Colonic mucosa (tissue), 4 donors: ENCODE results near the gene SHISAL1. TPM values are rescaled to one million over a fixed set of nuclear protein-coding genes. Genes with fewer than 3 reads are reported as not detected.

Experiments used
- DNase-seq: peaks from one replicate; pipeline ENCODE4 v3.0.0-alpha.2; 2020
- H3K27ac ChIP-seq: fragments of 200-600 bp; one replicate; pipeline ENCODE4 v1.8.0; 2021
- H3K27me3 ChIP-seq: fragments of 200-600 bp; one replicate; pipeline ENCODE4 v1.8.0; 2021
- H3K36me3 ChIP-seq: fragments of 200-600 bp; one replicate; pipeline ENCODE4 v1.8.0; 2021
- H3K4me1 ChIP-seq: fragments of 200-600 bp; one replicate; pipeline ENCODE4 v1.8.0; 2021; ENCODE audit warnings: mild to moderate bottlenecking
- H3K4me3 ChIP-seq: fragments of 200-600 bp; one replicate; pipeline ENCODE4 v1.8.0; 2021
- H3K9ac ChIP-seq, 2 donors: one replicate each; pipeline ENCODE4 v1.7.0; 2013; ENCODE audit warnings: control low read depth in 2 of 2, low read depth in 2 of 2, low read length in 2 of 2
- H3K9me3 ChIP-seq: fragments of 200-600 bp; one replicate; pipeline ENCODE4 v1.8.0; 2021
- CTCF ChIP-seq: fragments of 200-600 bp; IDR thresholded peaks from one replicate; pipeline ENCODE4 v1.8.0; 2022; ENCODE audit warnings: antibody characterized with exemption, mild to moderate bottlenecking
- intact Hi-C: fragments of 100-400 bp; cut with DNase I; formaldehyde crosslinking; loops from one replicate; pipeline ENCODE4 v1.14.1; 2022
- total RNA-seq, 2 donors: library from RNA; stranded (reverse); fragmentation: NEBNext Ultra II Directional in 1 of 2; extraction: Animal tissue kit (Norgen Biotek cat#: 25700) in 1 of 2; gene quantifications; one replicate each; pipeline ENCODE4 v1.2.1, GENCODE V29; 2021
- donor health status: healthy.
- donor health status: DM: no; HTN: no; CAD: no.
- donor health status: DM: no; HTN: no; CAD: no.

The SHISAL1 gene
- total RNA-seq, 2 donors from 2014 or later, result 0.27 to 6.6 TPM

- no peak overlapping the region for H3K4me3 ChIP-seq
- no peak for TF ChIP-seq CTCF
- H3K36me3 ChIP-seq, result no peaks in the 10 kb centered on the region
- no peak for DNase-seq
- no peak overlapping the region for H3K9ac ChIP-seq
- H3K4me1 ChIP-seq, result no peaks in the 10 kb centered on the region
- no peaks in the 10 kb centered on the region for H3K9me3 ChIP-seq
- H3K27me3 ChIP-seq, result no peaks in the 10 kb centered on the region
- no peak overlapping the region for H3K27ac ChIP-seq
- intact Hi-C loops, result no loop called here
Measured at GRCh38 chr22:44217346-44217745, 95.4 kb downstream of the SHISAL1 start.

GRCh38 chr22:44215287-44215686 is 97.5 kb downstream of the SHISAL1 start:
- DNase-seq, result no peak
- H3K27me3 ChIP-seq, result no peaks in the 10 kb centered on the region
- no peak overlapping the region for H3K27ac ChIP-seq
- no peaks in the 10 kb centered on the region for H3K36me3 ChIP-seq
- H3K9ac ChIP-seq, result no peak overlapping the region
- TF ChIP-seq CTCF, result no peak
- H3K4me1 ChIP-seq, result no peaks in the 10 kb centered on the region
- intact Hi-C loops, result no loop called here
- no peak overlapping the region for H3K4me3 ChIP-seq
- no peaks in the 10 kb centered on the region for H3K9me3 ChIP-seq

GRCh38 chr22:44214764-44215163 is 98.0 kb downstream of the SHISAL1 start:
- H3K27ac ChIP-seq, result no peak overlapping the region
- TF ChIP-seq CTCF, result no peak

GRCh38 chr22:44214187-44214586 is 98.6 kb downstream of the SHISAL1 start:
- H3K9me3 ChIP-seq, result no peaks in the 10 kb centered on the region
- no peak overlapping the region for H3K27ac ChIP-seq
- H3K36me3 ChIP-seq, result no peaks in the 10 kb centered on the region
- no peak for DNase-seq
- H3K4me1 ChIP-seq, result no peaks in the 10 kb centered on the region
- intact Hi-C loops, result no loop called here
- H3K27me3 ChIP-seq, result no peaks in the 10 kb centered on the region
- H3K4me3 ChIP-seq, result no peak overlapping the region
- TF ChIP-seq CTCF, result no peak
- H3K9ac ChIP-seq, result no peak overlapping the region

More at GRCh38 chr22:44214764-44215163, 98.0 kb downstream of the SHISAL1 start:
- no peak overlapping the region for H3K9ac ChIP-seq
- intact Hi-C loops, result no loop called here
- H3K4me1 ChIP-seq, result no peaks in the 10 kb centered on the region
- no peak overlapping the region for H3K4me3 ChIP-seq
- no peaks in the 10 kb centered on the region for H3K9me3 ChIP-seq
- no peaks in the 10 kb centered on the region for H3K27me3 ChIP-seq
- H3K36me3 ChIP-seq, result no peaks in the 10 kb centered on the region
- no peak for DNase-seq

- H3K4me3 ChIP-seq, result no peak overlapping the region
- no peaks in the 10 kb centered on the region for H3K27me3 ChIP-seq
- no peak for TF ChIP-seq CTCF
- no peaks in the 10 kb centered on the region for H3K9me3 ChIP-seq
- no peak overlapping the region for H3K9ac ChIP-seq
- DNase-seq, result no peak
- no peaks in the 10 kb centered on the region for H3K4me1 ChIP-seq
- H3K27ac ChIP-seq, result no peak overlapping the region
- intact Hi-C loops, result no loop called here
- H3K36me3 ChIP-seq, result no peaks in the 10 kb centered on the region
Measured at GRCh38 chr22:44213489-44214043, 99.2 kb downstream of the SHISAL1 start.
